Measurements from ENCODE around the gene CUL2. TPM values are rescaled to one million over a fixed set of nuclear protein-coding genes. Genes with fewer than 3 reads are reported as not detected.
A peak's percentile ranks its signal among the peaks of the same experiment; 100 is the strongest.
"Not testable (repeated sequence)": the region's sequence is repeated elsewhere in the genome, so short reads cannot be mapped to it uniquely, and the experiment has no call there.

CUL2 gene
- total RNA-seq, 2 experiments from 2014 or later: 35.3 to 36.9 TPM

- H3K36me3 Mint-ChIP-seq (ENCODE audit: low read depth): peaks cover 4% of the 10 kb centered on the region
- no peaks in the 10 kb centered on the region for H3K9me3 Mint-ChIP-seq
- no peaks in the 10 kb centered on the region for H3K27me3 Mint-ChIP-seq (ENCODE audit: low read depth)
- CTCF ChIA-PET: interaction anchor here (0.6 kb wide), 1 partner anchor 181 kb away, joined by 4 read pairs; no protein-coding TSS in a partner anchor
- no peak overlapping the region for H3K4me3 Mint-ChIP-seq
- intact Hi-C loops (cut with micrococcal nuclease): no loop called here
- H3K4me1 Mint-ChIP-seq (ENCODE audit: low read depth): peaks cover 18% of the 10 kb centered on the region
- H3K27ac Mint-ChIP-seq: no peak overlapping the region
- no peak for DNase-seq
Observed at GRCh38 chr10:35075228-35075627, 14.9 kb downstream of the CUL2 start.

DNA sequence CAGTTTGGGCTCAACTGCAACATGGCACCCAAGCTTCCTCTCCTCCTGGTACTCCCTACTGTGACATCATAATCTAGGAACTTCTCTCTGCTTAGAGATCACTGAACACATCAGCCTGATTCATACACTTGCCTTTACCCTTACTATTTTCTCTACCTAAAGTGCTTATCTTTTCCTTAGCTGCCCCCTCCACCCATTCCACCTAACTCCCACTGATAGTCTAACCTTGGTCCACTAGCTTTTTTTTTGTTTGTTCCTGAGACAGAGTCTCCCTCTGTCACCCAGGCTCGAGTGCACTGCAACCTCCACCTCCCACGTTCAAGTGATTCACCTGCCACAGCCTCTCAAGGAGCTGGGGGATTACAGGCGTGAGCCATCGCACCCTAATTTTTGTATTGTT, 15.9 kb downstream of the CUL2 start:
- DNase-seq: no peak
- CTCF ChIA-PET: no interaction called here
- Mint-ChIP-seq H3K9me3 (no peaks in the 10 kb centered on the region), H3K36me3 (ENCODE audit: low read depth) (peaks cover 7% of the 10 kb centered on the region), H3K27ac (no peak overlapping the region), H3K4me1 (ENCODE audit: low read depth) (peaks cover 12% of the 10 kb centered on the region), H3K27me3 (ENCODE audit: low read depth) (no peaks in the 10 kb centered on the region), H3K4me3 (no peak overlapping the region)
- intact Hi-C loops (cut with micrococcal nuclease): no loop called here

GRCh38 chr10:35070521-35070920, 19.6 kb downstream of the CUL2 start:
- Mint-ChIP-seq H3K9me3 (no peaks in the 10 kb centered on the region), H3K4me1 (ENCODE audit: low read depth) (peaks cover 8% of the 10 kb centered on the region), H3K27ac (no peak overlapping the region), H3K36me3 (ENCODE audit: low read depth) (peaks cover 15% of the 10 kb centered on the region), H3K27me3 (ENCODE audit: low read depth) (no peaks in the 10 kb centered on the region), H3K4me3 (no peak overlapping the region)
- CTCF ChIA-PET: no interaction called here
- no peak for DNase-seq
- intact Hi-C loops (cut with micrococcal nuclease): no loop called here

DNA sequence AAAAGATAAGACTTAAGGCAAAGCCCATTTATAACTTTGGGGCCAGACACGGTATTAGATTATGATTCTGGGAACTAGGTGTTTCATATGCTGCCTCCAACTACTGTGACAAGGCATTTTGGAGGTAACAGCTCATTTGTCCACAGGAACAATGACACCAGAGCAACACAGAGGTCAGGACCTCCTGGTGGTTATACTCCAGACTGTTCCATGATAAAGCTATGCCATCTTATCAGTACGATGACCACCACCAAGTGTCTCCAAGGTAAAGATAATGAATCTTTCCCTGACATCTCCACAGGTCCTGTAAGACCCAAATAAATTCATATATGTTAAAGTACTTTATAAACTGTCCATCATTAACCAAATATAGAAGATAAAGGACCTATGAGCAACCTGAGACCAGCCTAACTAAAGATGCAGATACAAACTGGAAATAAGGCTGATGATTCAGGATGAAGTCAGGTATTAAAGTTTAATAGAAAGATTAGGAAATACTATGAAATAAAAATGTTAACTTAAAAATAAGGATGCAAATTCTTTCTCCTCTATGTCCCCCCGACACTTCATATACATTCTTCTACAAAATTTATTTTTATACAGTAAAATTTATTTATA, 26.2 kb downstream of the CUL2 start:
- no peak for DNase-seq
- no peaks in the 10 kb centered on the region for H3K9me3 Mint-ChIP-seq
- no peak overlapping the region for H3K27ac Mint-ChIP-seq
- H3K27me3 Mint-ChIP-seq (ENCODE audit: low read depth): no peaks in the 10 kb centered on the region
- H3K36me3 Mint-ChIP-seq (ENCODE audit: low read depth): peaks cover 14% of the 10 kb centered on the region
- H3K4me3 Mint-ChIP-seq: no peak overlapping the region
- no peaks in the 10 kb centered on the region for H3K4me1 Mint-ChIP-seq (ENCODE audit: low read depth)
- intact Hi-C loops (cut with micrococcal nuclease): no loop called here
- CTCF ChIA-PET: interaction anchor here (0.7 to 1.1 kb wide), 2 partner anchors 8 to 103 kb away, joined by 3 to 7 read pairs; no protein-coding TSS in a partner anchor

- no peaks in the 10 kb centered on the region for H3K27me3 Mint-ChIP-seq (ENCODE audit: low read depth)
- intact Hi-C loops (cut with micrococcal nuclease): no loop called here
- H3K27ac Mint-ChIP-seq: no peak overlapping the region
- peaks cover 15% of the 10 kb centered on the region for H3K36me3 Mint-ChIP-seq (ENCODE audit: low read depth)
- H3K4me1 Mint-ChIP-seq (ENCODE audit: low read depth): peaks cover 3% of the 10 kb centered on the region
- no peaks in the 10 kb centered on the region for H3K9me3 Mint-ChIP-seq
- DNase-seq: no peak
- no peak overlapping the region for H3K4me3 Mint-ChIP-seq
- CTCF ChIA-PET: no interaction called here
Observed at GRCh38 chr10:35059481-35059880, 30.7 kb downstream of the CUL2 start.

DNA sequence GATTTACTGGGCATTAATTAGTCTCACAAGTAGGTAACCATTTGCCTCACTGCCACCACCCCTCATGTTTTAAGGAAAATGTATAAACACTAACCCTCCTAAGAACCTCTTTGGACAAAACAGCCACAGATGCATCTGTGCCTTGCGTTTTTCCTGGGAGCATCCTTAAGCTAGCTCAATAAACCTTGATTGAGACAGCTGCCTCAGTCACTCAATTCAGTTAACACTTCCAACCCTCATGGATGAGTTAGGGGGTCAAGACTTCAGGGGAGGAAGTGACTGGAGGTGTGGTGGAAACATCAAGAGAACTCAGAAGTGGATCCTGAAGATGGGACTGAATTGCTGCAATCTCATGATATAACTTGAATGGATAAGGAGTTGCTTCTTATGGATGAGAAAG, 31.5 kb downstream of the CUL2 start:
- no peak overlapping the region for H3K27ac Mint-ChIP-seq
- CTCF ChIA-PET: no interaction called here

DNA sequence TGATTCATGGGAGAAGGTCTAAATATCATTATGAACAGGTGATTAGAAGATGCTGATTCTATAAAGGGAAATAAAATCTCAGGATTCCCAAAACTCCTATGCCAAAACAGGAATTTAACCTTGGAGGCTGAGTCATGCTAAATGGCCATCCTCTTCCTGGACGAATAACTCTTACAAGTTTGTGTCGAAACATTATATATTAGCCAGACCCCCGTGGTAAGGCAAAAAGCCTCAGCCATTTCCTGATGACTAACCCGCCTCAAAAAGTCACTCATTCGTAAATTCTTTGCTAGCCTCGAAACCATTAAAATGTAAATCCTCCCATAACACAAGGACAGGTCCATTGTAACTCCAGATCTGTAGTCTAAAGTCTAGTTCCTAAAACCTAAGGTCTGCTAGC, 32.0 kb downstream of the CUL2 start:
- no peak overlapping the region for H3K4me3 Mint-ChIP-seq
- DNase-seq: no peak

More for the DNA sequence above, 31.5 kb downstream of the CUL2 start:
- H3K36me3 Mint-ChIP-seq (ENCODE audit: low read depth): peaks cover 15% of the 10 kb centered on the region
- H3K27me3 Mint-ChIP-seq (ENCODE audit: low read depth): no peaks in the 10 kb centered on the region
- no peak overlapping the region for H3K4me3 Mint-ChIP-seq
- no peak for DNase-seq
- intact Hi-C loops (cut with micrococcal nuclease): no loop called here
- H3K4me1 Mint-ChIP-seq (ENCODE audit: low read depth): peaks cover 3% of the 10 kb centered on the region
- H3K9me3 Mint-ChIP-seq: no peaks in the 10 kb centered on the region

DNA sequence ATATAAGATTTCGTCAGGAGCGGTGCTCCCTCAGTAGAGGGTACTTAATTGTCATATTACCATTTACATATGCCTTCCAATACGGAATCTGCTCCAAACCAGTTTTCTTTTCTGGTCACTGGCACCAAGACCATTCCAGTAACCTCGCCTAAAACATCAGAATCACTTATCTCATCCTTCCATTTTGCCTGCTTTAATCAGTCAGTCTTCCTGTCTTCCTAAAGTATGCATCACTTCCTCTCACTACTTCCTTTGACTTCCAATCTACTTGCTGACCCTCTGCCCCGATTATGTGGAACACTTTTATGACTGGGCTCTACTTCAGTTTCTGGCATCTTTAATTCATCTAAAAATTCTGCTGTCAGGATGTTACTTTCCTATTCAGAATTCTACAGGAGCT, 33.5 kb downstream of the CUL2 start:
- Mint-ChIP-seq H3K27ac (no peak overlapping the region), H3K36me3 (ENCODE audit: low read depth) (peaks cover 20% of the 10 kb centered on the region)

More for the DNA sequence above, 32.0 kb downstream of the CUL2 start:
- Mint-ChIP-seq H3K9me3 (no peaks in the 10 kb centered on the region), H3K4me1 (ENCODE audit: low read depth) (peaks cover 3% of the 10 kb centered on the region), H3K27me3 (ENCODE audit: low read depth) (no peaks in the 10 kb centered on the region), H3K36me3 (ENCODE audit: low read depth) (peaks cover 15% of the 10 kb centered on the region), H3K27ac (no peak overlapping the region)
- intact Hi-C loops (cut with micrococcal nuclease): no loop called here
- CTCF ChIA-PET: interaction anchor here (0.6 kb wide), 1 partner anchor 582 kb away, joined by 3 read pairs; no protein-coding TSS in a partner anchor

DNA sequence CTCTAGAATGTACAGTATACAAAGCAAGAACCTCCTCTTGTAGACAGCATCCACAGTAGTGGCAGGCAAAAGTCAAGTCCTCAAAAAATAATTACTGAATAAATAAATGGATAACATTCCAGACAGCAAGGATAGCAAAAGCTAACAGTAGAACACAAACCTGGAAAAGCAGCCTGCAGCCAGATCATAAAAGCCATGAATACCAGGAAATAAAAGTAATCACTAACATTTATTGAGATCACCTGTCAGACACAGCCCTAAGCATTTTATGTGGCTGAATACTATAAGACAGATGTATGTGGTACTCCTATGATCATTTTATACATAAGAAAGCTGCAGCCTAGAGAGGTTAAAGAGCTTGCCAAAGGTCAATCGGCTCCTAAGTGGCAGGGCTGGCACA, 34.0 kb downstream of the CUL2 start:
- Mint-ChIP-seq H3K9me3 (no peaks in the 10 kb centered on the region), H3K27ac (no peak overlapping the region), H3K27me3 (ENCODE audit: low read depth) (no peaks in the 10 kb centered on the region), H3K4me3 (no peak overlapping the region), H3K36me3 (ENCODE audit: low read depth) (peaks cover 20% of the 10 kb centered on the region), H3K4me1 (ENCODE audit: low read depth) (peaks cover 3% of the 10 kb centered on the region)
- no peak for DNase-seq
- CTCF ChIA-PET: interaction anchor here (1.0 kb wide), 1 partner anchor 62 kb away, joined by 3 read pairs; no protein-coding TSS in a partner anchor
- intact Hi-C loops (cut with micrococcal nuclease): no loop called here

More for the DNA sequence above, 33.5 kb downstream of the CUL2 start:
- CTCF ChIA-PET: interaction anchor here (0.6 to 1.0 kb wide), 3 partner anchors 62 to 1338 kb away, joined by 3 to 4 read pairs (median 3); no protein-coding TSS in a partner anchor
- H3K4me1 Mint-ChIP-seq (ENCODE audit: low read depth): peaks cover 3% of the 10 kb centered on the region
- no peak overlapping the region for H3K4me3 Mint-ChIP-seq
- intact Hi-C loops (cut with micrococcal nuclease): no loop called here
- H3K9me3 Mint-ChIP-seq: no peaks in the 10 kb centered on the region
- H3K27me3 Mint-ChIP-seq (ENCODE audit: low read depth): no peaks in the 10 kb centered on the region
- no peak for DNase-seq

GRCh38 chr10:35050568-35050967, 39.6 kb downstream of the CUL2 start:
- peaks cover 27% of the 10 kb centered on the region for H3K36me3 Mint-ChIP-seq (ENCODE audit: low read depth)
- H3K27me3 Mint-ChIP-seq (ENCODE audit: low read depth): no peaks in the 10 kb centered on the region
- DNase-seq: no peak
- intact Hi-C loops (cut with micrococcal nuclease): no loop called here
- CTCF ChIA-PET: no interaction called here
- no peak overlapping the region for H3K4me3 Mint-ChIP-seq
- peaks cover 1% of the 10 kb centered on the region for H3K4me1 Mint-ChIP-seq (ENCODE audit: low read depth)
- no peaks in the 10 kb centered on the region for H3K9me3 Mint-ChIP-seq
- peak overlapping the region; percentile 2 for H3K27ac Mint-ChIP-seq

GRCh38 chr10:35046074-35046473, 44.1 kb downstream of the CUL2 start:
- no peaks in the 10 kb centered on the region for H3K27me3 Mint-ChIP-seq (ENCODE audit: low read depth)
- no peak overlapping the region for H3K4me3 Mint-ChIP-seq
- intact Hi-C loops (cut with micrococcal nuclease): no loop called here
- peaks cover 28% of the 10 kb centered on the region for H3K36me3 Mint-ChIP-seq (ENCODE audit: low read depth)
- no peaks in the 10 kb centered on the region for H3K9me3 Mint-ChIP-seq
- peaks cover 1% of the 10 kb centered on the region for H3K4me1 Mint-ChIP-seq (ENCODE audit: low read depth)
- DNase-seq: no peak
- CTCF ChIA-PET: interaction anchor here (0.6 to 1.5 kb wide), 2 partner anchors 40 to 73 kb away, joined by 3 read pairs; no protein-coding TSS in a partner anchor
- no peak overlapping the region for H3K27ac Mint-ChIP-seq

DNA sequence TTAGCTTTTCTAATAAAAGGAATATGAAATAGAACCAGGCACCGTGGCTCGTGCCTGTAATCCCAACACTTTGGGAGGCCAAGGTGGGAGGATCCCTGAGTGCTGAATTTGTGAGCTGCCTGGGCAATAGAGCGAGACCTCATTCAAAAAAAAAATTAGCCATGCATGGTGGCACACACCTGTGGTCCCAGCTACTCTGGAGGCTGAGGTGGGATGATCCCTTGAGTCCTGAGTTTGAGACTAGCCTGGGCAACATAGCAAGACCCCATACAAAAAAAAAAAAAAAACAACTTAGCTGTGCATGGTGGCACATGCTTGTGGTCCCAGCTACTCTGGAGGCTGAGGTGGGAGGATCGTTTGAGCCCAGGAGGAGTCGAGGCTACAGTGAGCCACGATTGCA, 44.9 kb downstream of the CUL2 start:
- CTCF ChIA-PET: interaction anchor here (1.1 to 1.5 kb wide), 2 partner anchors 50 to 74 kb away, joined by 3 read pairs; no protein-coding TSS in a partner anchor
- H3K27ac Mint-ChIP-seq; DNase-seq; H3K27me3 Mint-ChIP-seq (ENCODE audit: low read depth); intact Hi-C loops (cut with micrococcal nuclease); H3K9me3 Mint-ChIP-seq; H3K4me3 Mint-ChIP-seq; H3K4me1 Mint-ChIP-seq (ENCODE audit: low read depth): not testable (repeated sequence)
- peaks cover 22% of the 10 kb centered on the region for H3K36me3 Mint-ChIP-seq (ENCODE audit: low read depth)

DNA sequence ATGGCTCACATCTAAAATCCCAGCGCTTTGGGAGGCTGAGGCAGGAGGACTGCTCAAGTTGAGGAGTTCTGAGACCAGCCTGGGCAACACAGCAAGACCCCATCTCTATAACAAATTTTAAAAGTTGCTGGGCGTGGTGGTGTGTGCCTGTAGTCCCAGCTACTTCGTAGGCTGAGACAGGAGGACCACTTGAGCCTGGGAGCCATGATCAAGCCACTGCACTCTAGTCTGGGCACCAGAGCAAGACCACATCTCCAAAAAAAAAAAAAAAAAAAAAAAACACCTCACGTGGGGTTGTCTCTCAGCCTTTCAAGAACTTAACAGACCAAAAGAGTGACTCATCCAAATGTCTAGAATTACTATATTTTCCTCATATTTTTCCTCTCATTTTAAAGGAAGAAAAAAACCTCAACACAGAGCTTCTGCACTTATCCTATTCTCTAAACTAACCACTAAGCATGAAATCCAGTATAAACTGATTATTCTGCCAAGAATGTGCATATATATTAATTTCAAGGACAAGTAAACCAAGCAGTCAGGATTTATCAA, 46.3 kb downstream of the CUL2 start:
- Mint-ChIP-seq H3K27me3 (ENCODE audit: low read depth) (no peaks in the 10 kb centered on the region), H3K4me3 (no peak overlapping the region), H3K9me3 (no peaks in the 10 kb centered on the region), H3K4me1 (ENCODE audit: low read depth) (no peaks in the 10 kb centered on the region), H3K27ac (no peak overlapping the region), H3K36me3 (ENCODE audit: low read depth) (peaks cover 18% of the 10 kb centered on the region)
- intact Hi-C loops (cut with micrococcal nuclease): no loop called here
- DNase-seq: no peak
- CTCF ChIA-PET: interaction anchor here (0.6 kb wide), 1 partner anchor 12 kb away, joined by 6 read pairs; no protein-coding TSS in a partner anchor
